HFF-Myc (cell line): ENCODE measurements around the gene PARK7.

Experiments used
- DNase-seq: peaks from one replicate; pipeline ENCODE4 v3.0.0-alpha.2; 2011; ENCODE audit warnings: low read depth; ENCODE audit errors: extremely low read depth
- H3K4me3 ChIP-seq: replicated peaks from 2 replicates; pipeline ENCODE4 v1.5.1; 2011; ENCODE audit warnings: low read depth, mild to moderate bottlenecking, control low read depth, low read length
- TF ChIP-seq, protein P1 (sequence below): IDR thresholded peaks from 2 replicates; pipeline ENCODE4 v1.5.1; 2012; ENCODE audit warnings: mild to moderate bottlenecking, low read depth, low read length, control low read depth; ENCODE audit errors: missing control alignments

The PARK7 gene

DNA sequence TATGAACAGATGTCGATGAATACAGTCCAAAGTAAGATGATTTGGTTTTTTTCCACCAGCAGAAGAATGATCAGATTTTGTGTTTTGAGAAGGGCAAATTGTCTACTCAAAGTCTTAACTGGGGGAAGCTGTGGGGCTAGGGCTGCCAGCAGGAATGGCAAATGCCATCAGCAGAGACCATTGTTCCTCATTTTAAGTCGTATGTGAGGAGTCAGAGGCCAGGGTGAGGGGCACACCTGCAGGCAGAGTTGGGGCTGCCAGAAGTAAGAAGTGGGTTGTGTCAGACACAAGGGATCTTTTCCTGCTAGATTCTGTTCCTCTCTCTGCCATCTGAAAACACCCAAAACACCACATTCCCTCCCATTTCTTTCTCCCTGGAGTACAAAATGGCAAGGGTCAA is 8.7 kb downstream of the PARK7 start:
- TF ChIP-seq, protein P1, sequence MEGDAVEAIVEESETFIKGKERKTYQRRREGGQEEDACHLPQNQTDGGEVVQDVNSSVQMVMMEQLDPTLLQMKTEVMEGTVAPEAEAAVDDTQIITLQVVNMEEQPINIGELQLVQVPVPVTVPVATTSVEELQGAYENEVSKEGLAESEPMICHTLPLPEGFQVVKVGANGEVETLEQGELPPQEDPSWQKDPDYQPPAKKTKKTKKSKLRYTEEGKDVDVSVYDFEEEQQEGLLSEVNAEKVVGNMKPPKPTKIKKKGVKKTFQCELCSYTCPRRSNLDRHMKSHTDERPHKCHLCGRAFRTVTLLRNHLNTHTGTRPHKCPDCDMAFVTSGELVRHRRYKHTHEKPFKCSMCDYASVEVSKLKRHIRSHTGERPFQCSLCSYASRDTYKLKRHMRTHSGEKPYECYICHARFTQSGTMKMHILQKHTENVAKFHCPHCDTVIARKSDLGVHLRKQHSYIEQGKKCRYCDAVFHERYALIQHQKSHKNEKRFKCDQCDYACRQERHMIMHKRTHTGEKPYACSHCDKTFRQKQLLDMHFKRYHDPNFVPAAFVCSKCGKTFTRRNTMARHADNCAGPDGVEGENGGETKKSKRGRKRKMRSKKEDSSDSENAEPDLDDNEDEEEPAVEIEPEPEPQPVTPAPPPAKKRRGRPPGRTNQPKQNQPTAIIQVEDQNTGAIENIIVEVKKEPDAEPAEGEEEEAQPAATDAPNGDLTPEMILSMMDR, result no peak
- DNase-seq, result no peak
- no peak overlapping the region for H3K4me3 ChIP-seq

DNA sequence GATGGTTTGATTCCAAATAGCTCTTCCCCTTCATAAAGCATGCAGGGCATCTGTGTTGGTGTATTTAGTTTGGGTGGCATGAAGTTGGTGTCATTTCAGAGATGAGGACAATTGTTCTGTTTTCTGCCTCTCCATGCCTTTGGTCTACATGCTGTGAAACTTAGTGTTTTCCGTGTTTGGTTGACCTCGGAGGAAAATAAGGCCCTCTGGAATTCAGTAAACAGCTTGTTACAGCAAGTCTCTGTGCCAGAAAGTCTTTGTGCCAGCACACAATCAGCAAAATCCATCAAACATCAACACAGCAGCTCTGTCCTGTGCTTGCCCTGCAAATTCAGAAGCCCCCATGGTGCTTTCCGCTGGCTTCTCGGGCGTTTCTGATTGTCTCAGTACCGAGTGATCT is 9.5 kb downstream of the PARK7 start:
- H3K4me3 ChIP-seq, result no peak overlapping the region
- TF ChIP-seq, protein P1, result no peak
- no peak for DNase-seq

DNA sequence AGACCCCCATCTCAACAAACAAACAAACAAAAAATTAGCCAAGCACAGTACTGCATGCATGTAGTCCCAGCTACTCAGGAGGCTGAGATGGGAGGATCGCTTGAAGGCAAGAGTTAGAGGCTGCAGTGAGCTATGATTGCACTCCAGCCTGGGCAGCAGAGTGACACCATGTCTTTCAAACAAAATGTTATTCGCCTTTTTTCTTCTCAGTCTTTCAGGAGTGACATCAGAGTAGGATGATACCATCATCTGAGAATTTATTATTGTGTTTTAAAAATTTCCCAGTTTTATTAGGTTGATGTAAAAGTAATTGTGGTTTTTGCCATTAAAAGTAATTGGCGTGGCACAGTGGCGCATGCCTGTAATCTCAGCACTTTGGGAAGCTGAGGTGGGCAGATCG is 10.8 kb downstream of the PARK7 start:
- H3K4me3 ChIP-seq, result no peak overlapping the region

DNA sequence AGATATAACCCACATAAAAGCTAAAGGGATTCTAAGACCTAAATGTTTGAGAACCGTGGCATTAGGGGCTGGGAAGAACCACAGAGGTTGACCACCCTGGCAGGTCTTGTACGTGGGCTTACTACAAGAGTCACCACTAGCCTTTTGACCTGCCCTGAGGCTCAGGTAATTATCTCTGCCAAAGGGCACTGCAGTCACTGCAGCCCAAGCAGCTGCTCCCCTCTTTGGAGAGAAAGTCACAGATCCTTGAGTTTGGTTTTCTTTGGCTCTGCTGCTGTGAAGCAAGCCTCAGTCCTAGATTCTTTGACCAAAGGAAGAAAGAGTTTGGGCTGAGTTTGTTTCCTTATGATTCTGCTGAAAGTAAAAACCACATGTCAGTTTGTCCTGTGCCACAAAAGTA is 11.6 kb downstream of the PARK7 start:
- H3K4me3 ChIP-seq, result no peak overlapping the region
- TF ChIP-seq, protein P1, result no peak
- no peak for DNase-seq

More for the DNA sequence above, 10.8 kb downstream of the PARK7 start:
- TF ChIP-seq, protein P1, result no peak
- no peak for DNase-seq

DNA sequence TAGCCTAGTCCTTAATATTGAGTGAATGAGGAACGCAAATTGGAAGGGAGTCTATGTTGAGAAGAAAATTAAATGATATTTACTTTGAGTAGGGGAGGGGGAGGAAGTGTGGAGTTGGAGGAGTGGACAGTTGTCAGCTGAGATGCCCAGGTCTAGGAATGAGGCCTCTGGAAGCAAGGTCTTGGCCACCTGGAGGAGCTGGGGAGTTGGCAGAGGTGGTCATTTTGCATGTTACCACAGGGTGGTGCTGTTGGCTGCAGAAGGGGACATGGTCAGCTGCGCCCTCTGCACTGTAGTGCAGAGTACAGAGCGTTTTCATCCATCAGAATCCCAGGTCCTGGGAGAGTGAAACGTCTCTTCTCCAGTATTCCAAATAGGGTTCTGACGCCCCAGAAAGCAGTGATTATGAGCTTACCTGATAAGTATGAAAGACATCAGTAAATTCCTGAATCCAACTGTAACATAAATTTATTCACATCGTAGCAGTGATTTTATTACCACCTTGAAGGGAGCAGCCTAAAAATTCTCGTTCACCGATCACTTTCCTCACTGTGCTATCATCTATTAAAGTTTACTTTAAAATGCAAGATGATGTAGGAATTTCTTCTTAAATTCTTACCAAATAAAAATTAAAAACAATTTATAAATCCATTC is 13.8 kb downstream of the PARK7 start:
- H3K4me3 ChIP-seq, result no peak overlapping the region
- peak; percentile 61 for DNase-seq
- TF ChIP-seq, protein P1, result peak; percentile 87

DNA sequence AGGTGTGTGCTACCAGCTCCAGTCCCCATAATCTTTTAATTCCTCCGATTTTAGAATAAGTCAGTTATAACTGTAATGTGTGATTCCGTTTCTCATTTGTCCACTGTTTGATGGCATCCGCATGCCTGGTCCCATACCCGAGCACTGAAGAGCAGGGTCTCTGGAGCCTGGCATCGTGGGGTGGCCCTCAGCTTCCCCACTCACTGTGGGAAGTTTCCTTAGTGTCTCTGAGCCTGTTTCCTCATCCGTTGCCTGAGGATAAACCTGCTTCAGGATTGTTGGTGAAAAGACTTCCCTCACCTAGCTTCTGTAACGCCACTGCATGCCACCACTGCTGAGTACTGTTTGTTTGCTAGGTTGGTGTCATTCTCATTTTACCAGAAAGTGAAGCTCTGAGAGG is 19.5 kb downstream of the PARK7 start:
- DNase-seq, result no peak
- no peak overlapping the region for H3K4me3 ChIP-seq
- TF ChIP-seq, protein P1, result no peak

- DNase-seq, result no peak
- H3K4me3 ChIP-seq, result no peak overlapping the region
- TF ChIP-seq, protein P1, result no peak
Observed at GRCh38 chr1:7983086-7983778, 21.7 kb downstream of the PARK7 start.
